ENCODE results near the gene PRKD3.
A peak's percentile ranks its signal among the peaks of the same experiment; 100 is the strongest.
"Not testable (repeated sequence)": the region's sequence is repeated elsewhere in the genome, so short reads cannot be mapped to it uniquely, and the experiment has no call there.

The PRKD3 gene

DNA sequence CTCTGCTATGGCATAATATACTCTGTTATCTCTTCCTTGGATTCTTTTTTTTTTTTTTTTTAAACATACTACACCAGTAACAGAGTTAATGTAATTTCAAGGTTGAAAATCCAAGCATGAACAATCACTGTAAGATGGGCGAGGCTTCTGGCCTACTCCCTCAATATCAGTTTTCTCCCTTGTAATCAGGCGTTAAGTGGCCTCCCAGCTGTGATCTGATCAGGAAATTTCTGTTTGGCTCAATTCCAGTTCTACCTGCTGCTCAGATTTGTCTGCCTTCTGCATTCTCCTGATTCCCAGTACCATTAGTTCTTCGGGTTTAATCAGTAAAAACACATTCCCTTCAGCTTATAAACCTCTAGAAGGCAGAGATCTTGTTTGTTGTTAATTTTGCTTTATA is 18.6 kb downstream of the PRKD3 start:
- peak; percentile 68 to 91 for DNase-seq

DNA sequence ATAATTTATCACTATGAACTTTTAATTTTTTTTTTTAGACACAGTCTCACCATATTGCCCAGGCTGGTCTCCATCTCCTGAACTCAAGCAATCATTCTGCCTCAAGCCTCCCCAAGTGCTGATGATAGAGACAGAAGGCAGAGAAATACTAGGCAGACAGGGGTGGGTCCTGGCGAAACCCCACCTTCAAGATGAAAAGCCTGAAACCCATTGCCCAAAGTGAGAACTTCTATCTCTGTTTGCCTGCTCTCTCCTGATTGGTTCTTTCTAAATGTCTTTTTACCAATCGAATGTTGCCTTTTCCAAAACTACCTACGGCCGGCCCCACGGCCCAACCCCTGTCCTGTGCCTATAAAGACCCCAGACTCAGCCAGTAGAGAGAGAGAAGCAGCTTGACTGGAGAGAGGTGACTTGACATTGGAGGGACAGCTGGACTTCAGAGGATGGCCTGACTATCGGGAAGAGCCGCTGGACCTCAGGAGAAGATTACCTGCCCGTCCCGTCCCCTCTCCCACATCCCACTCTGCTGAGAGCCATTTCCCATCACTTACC is 21.9 kb downstream of the PRKD3 start:
- no peak for DNase-seq

DNA sequence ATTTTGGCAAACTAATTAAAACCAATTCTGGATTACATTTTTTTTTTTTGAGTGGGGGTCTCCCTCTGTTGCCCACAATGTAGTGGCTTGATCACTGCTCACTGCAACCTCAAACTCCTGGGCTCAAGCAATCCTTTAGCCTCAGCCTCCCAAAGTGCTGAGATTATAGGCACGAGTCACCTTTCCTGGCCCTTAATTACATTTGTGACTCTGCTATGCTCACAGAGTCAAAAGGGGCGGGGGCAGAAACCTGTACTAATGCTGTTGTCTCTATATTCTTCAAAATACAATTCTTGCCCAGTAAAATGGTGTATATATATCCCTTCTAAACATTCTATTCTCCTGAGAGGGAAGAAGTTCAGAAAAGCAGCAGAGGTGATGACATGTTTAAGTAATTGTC is 23.2 kb downstream of the PRKD3 start:
- DNase-seq = no peak

DNA sequence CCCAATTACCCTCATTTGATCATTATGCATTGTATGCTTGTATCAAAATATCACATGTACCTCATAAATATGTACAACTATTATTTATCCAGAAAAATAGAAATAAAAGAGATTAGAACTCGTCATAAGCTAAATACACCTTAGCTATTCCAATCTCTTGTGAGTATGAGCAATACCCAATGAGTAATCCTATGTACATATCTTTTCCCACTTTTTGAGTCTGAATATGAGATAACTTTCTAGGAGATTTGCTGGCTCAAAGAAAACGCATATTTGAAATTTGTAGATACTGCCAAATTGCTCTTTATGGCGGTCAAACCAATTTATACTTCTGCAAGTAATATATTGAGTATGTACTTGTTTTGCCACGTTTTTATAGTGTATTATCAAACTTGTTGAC is 24.1 kb downstream of the PRKD3 start:
- no peak for DNase-seq

DNA sequence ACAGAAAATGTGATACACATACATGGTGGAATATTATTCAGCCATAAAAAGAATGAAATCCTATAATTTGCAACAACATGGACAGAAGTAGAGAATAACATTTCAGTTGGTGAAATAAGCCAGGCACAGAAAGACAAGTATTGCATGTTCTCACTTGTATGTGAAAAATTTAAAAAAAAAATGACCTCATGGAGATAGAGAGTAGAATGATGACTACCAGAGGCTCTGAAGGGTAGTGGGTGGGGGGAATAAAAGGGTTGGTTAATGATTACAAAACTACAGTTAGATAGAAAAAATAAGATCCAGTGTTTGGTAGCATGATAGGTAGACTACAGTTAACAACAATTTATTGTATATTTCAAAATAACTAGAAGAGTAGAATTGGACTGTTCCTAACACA is 24.5 kb downstream of the PRKD3 start:
- no peak for DNase-seq

DNA sequence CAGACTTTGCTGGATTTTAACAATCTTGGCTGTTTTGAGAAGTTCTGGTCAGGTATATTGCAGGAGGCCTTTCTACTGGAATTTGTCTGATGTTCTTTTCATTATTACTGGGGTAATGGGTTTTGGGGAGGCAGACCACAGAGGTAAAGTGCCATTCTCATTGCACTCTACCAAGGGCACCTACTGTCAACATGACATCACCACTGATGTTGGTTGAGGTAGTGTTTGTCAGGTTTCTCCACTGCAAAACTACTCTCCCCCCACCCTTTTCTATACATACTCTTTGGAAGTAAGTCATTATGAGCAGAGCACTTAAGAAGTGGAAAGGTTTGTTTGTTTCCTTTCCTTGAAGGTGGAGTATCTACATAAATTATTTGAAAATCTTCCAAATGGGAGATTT is 27.0 kb downstream of the PRKD3 start:
- no peak for DNase-seq

DNA sequence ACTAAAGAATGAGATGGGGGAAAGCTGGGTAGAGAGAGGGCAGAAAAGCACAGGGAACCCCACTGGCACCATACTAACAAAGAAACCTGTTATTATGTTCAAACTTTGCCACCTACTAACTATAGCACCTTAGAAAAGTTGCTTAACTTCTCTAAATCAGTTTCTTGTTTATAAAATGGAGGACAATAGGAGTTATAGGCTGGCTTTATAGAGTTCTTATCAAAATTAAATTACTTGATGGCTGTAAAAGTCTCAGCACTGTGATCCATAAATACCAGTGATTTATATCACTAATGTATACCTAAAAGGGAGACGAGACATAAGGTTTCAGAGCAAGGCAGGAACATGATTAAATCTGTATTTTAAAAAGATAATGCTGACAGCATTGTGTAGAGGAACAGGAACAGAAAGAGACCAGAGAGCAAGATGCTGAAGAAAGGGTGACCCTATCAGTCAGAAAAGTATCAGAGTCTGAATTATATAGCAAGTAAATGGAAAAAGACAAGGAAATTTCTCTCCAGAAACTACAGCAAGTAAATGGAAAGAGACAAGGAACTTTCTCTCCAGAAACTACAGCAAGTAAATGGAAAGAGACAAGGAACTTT is 29.1 kb downstream of the PRKD3 start:
- no peak for DNase-seq

DNA sequence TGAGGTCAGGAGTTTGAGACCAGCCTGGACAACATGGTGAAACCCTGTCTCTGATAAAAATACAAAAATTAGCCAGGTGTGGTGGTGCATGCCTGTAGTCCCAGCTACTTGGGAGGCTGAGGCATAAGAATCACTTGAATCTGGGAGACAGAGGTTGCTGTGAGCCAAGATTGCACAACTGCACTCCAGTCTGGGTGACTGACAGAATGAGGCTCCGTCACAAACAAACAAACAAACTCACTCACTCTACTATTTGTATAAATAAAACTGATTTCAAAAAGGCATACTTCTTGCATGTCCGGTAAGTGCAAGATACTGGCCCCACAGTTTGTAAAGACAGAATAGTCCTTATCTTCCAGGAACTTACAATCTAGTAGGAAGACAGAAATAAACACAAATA is 29.8 kb downstream of the PRKD3 start:
- not testable (repeated sequence) for DNase-seq

DNA sequence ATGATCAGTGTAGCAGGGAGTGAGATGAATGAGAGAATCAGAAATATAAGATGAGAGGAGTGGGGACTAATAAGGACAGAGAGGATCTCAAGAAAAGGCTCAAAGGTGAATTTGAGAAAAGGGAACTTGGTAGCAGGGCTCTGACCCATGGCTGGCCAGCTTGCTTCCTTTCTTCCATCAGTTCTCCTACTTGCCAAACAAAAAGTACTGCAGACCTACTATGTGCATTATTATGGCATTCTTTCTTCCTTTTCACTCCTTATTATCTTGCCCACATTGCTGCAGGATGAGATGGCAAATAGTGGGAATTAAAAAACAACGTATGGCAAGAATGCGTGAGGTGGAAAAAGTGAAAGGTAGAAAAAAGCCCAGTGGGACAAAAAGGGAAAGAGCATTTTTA is 33.0 kb downstream of the PRKD3 start:
- DNase-seq = no peak

DNA sequence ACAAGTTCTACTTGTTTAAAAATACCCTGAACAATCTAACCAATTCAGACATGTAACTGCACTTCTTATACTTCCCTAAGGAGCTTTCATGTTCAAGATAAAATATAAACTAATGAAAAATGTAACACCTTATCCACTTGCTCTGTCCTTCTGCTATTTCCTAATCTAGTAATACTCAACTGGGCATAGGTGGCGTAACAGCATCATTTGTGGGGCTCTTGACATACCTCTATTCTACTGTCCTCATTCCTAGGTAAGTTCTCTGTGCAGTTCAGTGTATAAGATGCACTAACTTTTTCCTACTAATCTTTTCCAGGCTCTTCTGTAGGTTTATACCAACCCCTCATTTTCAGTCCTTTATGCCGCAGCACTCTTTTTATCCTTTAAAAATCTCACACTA is 36.7 kb downstream of the PRKD3 start:
- peak; percentile 8 to 19 for DNase-seq

DNA sequence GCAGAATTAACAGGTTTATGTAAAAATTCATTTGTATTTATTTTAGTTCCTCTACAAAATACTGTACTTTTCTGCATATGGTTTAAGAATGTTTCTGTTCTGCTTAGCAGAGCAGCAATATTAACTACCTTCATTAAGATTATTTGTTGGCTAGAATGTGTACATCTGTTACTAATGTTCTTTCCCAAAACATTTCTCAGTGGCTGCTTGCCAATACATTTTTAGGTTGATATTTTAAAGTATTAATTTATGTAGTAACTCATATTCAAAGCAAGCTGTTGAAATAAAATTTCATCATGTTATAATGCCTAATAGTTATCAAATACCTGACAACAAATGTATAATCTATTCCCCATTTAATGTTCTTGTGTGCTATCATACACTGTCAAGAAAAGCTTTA is 40.3 kb downstream of the PRKD3 start:
- DNase-seq = no peak

DNA sequence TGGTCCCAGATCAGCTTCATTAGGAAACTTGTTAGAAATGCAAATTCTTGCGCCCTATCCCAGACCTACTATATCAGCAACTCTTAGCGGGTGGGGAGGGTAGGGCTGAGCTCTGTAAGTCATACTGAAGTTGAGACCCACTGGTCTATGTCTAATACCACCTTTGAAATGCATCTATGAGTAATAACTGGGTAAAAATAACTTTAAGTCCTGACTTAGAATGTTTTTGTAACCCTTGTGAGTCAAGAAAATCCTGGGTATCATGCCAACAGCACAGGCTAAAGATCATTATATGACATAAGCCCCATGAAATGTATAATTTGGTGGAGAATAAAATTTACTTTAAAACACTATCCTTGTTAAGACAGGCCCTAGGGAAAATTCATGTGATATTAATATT is 41.4 kb downstream of the PRKD3 start:
- no peak for DNase-seq

DNA sequence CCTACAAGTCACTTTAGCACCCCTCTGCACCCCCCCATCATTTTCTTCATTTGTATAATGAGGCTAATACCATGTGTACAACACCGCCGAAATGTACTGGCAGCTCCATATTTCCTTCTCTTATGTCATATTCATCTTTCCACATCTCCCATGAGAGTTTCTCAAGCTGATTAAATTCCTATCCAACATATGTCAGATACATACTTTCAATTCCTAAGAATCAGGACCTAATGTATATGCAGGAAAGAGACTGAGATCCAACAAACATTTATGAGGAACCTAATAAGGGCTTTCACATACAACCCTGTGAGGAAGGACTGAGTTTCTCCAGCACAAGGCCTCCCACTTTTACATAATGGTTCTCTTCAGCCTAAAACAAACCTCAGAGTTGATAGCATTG is 41.9 kb downstream of the PRKD3 start:
- no peak for DNase-seq

DNA sequence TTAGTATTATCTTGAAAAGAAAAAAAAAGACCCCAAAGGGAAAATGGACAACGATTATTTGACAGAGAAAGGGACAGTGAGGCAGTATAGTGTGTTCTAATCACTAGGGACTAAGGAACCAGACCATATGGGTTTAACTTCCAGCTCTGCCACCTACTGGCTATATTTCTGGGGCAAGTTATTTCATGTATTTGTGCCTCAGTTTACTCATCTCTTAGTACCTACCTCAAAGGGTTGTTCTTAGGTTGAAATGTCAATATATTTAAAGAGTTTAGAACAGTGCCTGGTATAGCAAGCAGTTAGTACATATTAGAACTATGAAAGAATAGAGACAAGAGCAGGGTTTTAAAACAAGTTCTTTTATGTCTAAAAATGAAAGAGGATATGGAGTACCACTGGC is 42.7 kb downstream of the PRKD3 start:
- DNase-seq = no peak

DNA sequence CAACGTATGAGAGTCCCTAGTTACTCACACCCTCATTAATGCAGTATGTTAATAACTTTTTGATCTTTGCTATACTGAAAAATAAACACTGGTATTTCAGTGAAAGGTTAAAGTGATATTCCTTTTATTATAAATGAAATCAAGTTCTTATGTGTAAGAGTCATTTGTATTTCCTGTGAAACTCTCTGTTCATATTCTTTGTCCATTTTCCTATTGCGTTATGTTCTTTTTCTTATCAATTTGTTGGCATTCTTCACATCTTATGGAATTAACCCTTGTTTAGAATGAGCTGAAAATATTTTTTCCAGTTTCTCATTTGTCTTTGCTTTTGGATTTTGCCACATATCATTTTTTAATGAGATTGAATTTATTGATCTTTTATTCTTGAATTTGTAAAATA is 48.3 kb downstream of the PRKD3 start:
- no peak for DNase-seq

Measured in NCI-H2081 (cell line).